Right kidney (tissue), 1 donor: ENCODE data around the gene ZDBF2.
"Not testable (repeated sequence)": the region's sequence is repeated elsewhere in the genome, so short reads cannot be mapped to it uniquely, and the experiment has no call there.

Source experiments
- DNase-seq: peaks from one replicate; pipeline ENCODE4 v3.0.0-alpha.2; 2016

The ZDBF2 gene

DNA sequence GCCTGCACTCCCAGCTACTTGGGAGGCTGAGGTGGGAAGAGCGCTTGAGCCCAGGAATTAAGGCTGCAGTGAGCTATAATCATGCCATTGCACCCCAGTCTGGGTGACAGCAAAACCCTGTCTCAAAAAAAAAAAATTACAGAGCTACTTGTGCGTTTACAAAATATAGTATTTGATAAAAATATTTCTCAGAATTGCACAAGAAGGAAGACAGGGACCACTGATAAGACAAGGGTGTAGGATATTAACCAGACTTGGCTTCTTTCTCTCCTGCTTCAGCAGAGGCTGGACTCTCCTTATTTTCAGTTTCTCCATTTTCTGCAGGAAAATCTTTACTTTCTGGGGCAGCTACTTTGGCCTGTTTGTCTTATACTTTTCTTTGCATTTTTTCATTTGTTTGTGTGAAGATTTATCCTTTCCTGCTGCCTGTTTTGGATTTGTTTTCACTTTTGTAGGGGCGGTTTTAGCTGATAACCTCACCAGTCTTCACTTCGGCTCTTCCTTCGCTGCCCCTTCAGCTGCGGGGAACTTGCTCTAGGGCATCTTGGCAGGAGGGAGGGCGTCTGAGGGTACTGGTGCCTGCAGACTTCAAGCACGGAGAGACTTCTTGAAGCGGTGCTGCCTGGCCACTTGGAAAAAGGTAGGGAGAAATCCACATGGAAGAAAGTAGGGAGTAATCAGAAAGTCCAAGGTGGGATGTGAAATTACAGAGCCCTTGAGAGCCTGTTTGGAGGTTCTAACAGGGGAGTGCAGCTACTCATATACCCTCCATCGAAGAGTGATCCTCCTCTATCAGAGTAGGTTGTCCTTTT is 14.9 kb upstream of the ZDBF2 start:
- no peak for DNase-seq

DNA sequence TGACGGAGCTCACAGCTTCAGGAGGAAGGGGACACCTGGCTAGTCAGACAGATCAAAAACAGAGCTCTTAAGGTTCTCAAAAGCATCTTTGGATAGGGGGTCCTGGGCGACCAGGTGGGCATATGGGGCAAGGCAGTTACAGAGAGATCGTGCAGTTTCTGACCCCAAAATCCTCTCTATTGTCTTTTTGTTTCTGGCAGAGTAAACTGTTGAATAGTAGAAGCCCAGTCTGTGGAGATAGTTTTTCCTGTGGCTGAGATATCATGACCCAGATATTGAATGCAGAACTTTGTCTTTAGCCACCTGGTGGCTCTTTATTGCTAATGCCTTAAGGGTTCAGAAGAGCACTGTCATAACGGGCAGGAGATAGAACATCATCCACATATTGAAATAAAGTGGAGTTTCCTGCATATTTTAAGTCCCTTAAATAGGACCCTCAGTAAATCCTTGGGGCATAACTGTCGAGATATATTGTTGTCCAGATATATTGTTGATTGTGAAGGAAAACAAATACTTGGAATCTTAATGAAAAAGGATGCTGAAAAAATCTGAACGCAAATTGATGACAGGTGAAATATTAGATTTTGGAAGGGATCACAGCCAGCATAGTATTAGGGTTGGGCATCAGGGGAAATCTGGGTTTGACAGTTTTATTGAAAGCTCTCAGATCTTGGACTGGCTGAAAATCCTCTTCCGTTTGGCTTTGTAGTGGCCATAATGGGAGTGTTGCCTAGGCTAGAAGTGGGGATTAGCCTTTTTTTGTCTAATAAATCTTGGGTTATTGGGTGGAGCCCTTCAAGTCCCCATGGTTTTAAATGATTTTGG is 14.1 kb upstream of the ZDBF2 start:
- no peak for DNase-seq

- DNase-seq: no peak
These were observed 10.4 kb upstream of the ZDBF2 start for GRCh38 chr2:206263959-206264603.

- no peak for DNase-seq
These were observed 8.0 kb upstream of the ZDBF2 start for GRCh38 chr2:206266130-206267125.

DNA sequence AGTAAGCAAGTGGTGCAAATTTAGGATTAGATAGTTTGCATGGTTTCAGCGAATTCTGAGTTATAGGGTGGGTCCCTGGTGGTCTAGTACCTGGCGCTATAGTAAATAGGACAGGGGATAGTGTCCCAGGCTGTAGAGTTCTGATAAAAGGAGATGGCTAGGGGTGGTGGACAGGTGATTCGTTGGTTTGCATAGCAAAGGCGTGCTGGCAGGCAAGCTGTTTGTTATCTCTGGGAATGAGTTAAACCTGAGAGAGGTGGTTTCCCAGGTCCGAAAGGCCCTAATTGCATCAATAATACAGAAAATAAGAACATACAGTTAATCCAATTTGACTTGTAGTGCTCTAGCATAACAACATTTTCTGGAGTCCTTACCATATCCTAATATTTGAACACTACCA is 6.9 kb upstream of the ZDBF2 start:
- no peak for DNase-seq

DNA sequence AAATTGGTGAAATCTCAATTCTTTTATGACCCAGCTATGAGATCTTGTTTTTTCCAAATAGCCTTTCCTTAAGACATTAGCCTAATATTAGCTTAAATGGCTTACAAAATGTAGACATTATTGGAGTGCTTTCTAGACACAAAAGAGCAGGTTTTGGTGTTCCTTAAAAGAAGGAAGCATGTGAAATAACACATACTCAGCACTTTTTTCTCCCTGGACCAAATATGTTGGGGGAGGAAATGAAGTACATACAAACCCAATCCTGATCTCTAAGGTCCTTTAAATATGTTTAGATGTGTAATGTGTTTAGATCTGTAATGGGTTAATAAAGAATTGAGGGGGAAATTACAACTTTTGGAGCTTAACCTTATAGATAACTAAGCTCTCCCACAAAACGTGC is 3.4 kb upstream of the ZDBF2 start:
- no peak for DNase-seq

- no peak for DNase-seq
These were observed 558 bp upstream of the ZDBF2 start for GRCh38 chr2:206273905-206274304.

DNA sequence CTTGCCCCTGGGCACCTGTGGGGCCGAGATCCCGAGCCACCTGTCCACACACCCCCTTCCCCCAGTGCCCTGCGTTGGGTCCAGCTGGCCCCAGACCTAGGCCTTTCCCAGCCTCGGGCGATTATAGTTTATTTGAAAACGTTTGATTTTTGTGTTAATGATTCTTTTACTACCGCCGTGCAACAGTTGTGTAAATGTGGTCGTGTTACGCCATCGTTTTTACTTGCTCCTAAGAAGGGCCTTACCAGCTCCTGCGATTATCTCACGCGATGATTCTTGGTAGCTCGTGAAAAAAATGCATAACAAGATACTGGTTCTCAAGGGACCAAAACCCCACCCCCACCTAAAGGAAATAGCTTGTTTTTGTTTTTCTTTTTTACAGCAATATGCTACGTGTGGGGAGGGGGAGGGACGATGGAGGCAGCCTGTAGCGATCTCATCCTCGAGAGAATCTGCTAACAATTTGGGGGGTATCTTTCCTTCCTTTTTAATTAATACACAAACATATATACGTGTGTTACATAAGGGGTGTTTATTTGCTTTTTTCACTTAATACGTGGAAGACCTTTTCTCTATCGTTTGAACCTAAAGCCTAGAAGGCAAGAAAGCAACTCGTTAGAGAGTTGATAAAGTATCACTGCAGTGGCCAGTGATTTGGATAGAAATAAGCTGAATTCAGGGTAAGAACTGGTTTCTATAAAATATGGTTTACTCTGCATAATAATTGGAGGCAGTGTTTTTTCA is 1.0 kb downstream of the ZDBF2 start:
- peak; percentile 72 for DNase-seq

DNA sequence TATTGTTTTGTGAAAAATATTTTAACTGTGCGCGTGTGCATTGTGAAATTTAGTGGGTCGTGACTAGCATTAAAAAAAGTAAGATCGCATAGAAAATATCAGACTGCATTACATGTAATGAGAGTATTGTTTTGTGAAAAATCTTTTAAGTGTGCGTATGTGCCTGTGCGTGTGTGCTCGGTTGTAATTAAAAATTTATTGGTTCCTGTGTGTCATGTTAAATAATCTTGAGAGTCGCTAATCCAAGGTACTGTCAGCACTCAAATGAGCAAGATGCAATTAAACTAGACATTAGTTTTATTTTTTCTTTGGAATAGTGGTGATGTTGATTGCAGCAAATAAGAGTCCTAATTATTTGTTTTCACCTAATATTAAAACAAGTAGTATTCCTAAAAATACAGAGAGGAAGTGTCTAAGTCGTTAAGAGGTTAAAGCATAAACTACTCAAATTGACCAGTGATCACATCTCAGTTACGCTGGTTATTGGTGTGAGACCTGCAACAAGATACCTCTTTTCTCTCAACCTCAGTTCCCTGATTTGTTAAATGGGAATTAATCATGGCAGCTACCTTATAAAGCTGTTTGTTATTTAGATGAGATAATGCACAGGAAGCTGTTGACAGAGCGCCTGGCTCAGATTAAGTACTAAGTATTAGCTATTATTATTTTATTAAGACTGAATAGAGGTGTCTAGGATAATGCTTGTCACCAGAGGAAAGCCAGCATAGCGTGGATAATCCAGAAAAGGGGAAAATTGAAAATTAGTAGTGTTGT is 1.9 kb downstream of the ZDBF2 start:
- DNase-seq: no peak

GRCh38 chr2:206277503-206277902 is 3.0 kb downstream of the ZDBF2 start:
- DNase-seq: no peak

GRCh38 chr2:206282746-206283145 is 8.3 kb downstream of the ZDBF2 start:
- no peak for DNase-seq

DNA sequence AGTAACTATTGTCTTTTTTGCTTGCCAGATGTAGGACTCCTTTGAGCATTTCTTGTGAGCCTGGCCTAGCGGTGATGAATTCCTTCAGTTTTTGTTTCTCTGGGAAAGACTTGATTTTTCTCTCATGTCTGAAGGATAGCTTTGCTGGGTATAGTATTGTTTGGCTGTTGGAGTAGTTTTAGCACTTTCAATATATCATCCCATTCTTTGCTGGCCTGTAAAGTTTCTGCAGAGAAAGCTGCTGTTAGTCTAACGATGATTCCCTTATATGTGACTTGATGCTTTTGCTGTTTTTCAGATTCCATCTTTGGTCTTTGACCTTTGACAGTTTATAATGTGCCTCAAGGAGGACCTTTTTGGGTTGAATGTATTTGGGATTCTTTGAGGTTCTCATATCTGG is 12.7 kb downstream of the ZDBF2 start:
- no peak for DNase-seq

GRCh38 chr2:206289391-206289790 is 14.9 kb downstream of the ZDBF2 start:
- DNase-seq: no peak

- DNase-seq: no peak
These were observed 21.7 kb downstream of the ZDBF2 start for GRCh38 chr2:206296128-206296527.

DNA sequence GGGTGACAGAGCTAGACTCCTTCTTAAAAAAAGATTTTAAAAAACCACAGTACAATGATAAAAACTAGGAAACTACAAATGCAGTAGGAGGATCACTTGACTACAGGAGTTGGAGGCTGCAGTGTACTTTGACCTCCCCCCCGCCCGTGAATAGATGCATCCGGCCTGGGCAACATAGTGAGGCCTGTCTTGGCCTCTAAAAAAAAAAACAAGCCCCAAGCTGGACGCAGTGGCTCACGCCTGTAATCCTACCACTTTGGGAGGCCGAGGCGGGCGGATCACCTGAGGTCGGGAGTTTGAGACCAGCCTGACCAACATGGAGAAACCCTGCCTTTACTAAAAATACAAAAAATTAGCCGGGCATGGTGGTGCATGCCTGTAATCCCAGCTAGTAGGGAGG is 25.1 kb downstream of the ZDBF2 start:
- DNase-seq: not testable (repeated sequence)

GRCh38 chr2:206305523-206306245 is 31.2 kb downstream of the ZDBF2 start:
- DNase-seq: no peak

DNA sequence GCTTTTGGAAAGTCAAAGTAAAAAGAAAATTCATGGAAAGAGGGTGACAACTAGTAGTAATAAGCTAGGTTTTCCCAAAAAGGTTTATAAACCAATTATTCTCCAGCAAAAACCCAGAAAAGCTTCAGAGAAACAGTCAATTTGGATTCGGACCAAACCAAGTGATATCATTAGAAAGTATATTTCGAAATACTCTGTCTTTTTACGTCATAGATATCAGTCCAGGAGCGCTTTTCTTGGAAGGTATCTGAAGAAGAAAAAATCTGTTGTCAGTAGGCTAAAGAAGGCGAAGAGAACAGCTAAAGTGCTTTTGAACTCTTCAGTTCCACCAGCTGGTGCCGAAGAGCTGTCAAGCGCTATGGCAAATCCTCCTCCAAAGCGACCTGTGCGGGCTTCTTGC is 36.6 kb downstream of the ZDBF2 start:
- no peak for DNase-seq

- DNase-seq: no peak
These were observed 41.7 kb downstream of the ZDBF2 start for GRCh38 chr2:206316141-206316540.

- DNase-seq: no peak
These were observed 48.6 kb downstream of the ZDBF2 start for GRCh38 chr2:206323033-206323432.

GRCh38 chr2:206323486-206323885 is 49.0 kb downstream of the ZDBF2 start:
- DNase-seq: no peak
